Hepatocyte (in vitro differentiated cells): Measurements from ENCODE around the gene YEATS2.

ENCODE experiments used
- CTCF ChIP-seq: fragments of 200-600 bp; sonication (generic); IDR thresholded peaks from 2 replicates; pipeline ENCODE4 v1.5.1; 2016; ENCODE audit warnings: antibody characterized with exemption, mild to moderate bottlenecking; ENCODE audit not compliant: poor library complexity
- EZH2 ChIP-seq: fragments of 200-600 bp; sonication (generic); IDR thresholded peaks from 2 replicates; pipeline ENCODE4 v1.6.1; 2016; ENCODE audit warnings: antibody characterized with exemption, mild to moderate bottlenecking, borderline replicate concordance
- EZH2phosphoT487 ChIP-seq: fragments of 200-600 bp; sonication (generic); IDR thresholded peaks from one replicate; pipeline ENCODE4 v1.6.1; 2018; ENCODE audit warnings: antibody characterized with exemption, mild to moderate bottlenecking, low read depth, moderate library complexity; ENCODE audit not compliant: unreplicated experiment, severe bottlenecking

GRCh38 chr3:183699238-183699947 lies 1.8 kb downstream of the YEATS2 start:
- TF ChIP-seq CTCF (no peak), EZH2phosphoT487 (no peak), EZH2 (no peak)
